DOHH2 (cell line): Measurements from ENCODE around the gene CERS6.

ENCODE experiments used
- H3F3A ChIP-seq: fragments of 200-600 bp; sonication (generic), shearing (Covaris generic); 2 replicates; pipeline ENCODE4 v1.6.0; 2016; ENCODE audit warnings: antibody characterized with exemption, mild to moderate bottlenecking; ENCODE audit not compliant: control insufficient read depth, insufficient read depth
- H3K27ac ChIP-seq: fragments of 200-600 bp; sonication (generic); 2 replicates; pipeline ENCODE4 v1.5.1; 2014; ENCODE audit warnings: low read depth, mild to moderate bottlenecking, low read length, moderate library complexity
- H3K27me3 ChIP-seq: fragments of 200-600 bp; sonication (generic); 2 replicates; pipeline ENCODE4 v1.6.1; 2014; ENCODE audit warnings: mild to moderate bottlenecking, low read length, mixed read lengths; ENCODE audit not compliant: control insufficient read depth
- H3K36me3 ChIP-seq: fragments of 200-600 bp; sonication (generic); 2 replicates; pipeline ENCODE4 v1.6.1; 2014; ENCODE audit warnings: mild to moderate bottlenecking, low read length, moderate library complexity, mixed read lengths; ENCODE audit not compliant: control insufficient read depth
- H3K4me1 ChIP-seq: fragments of 200-600 bp; sonication (generic); 2 replicates; pipeline ENCODE4 v1.6.1; 2014; ENCODE audit warnings: mild to moderate bottlenecking, low read length, mixed read lengths; ENCODE audit not compliant: control insufficient read depth
- H3K4me2 ChIP-seq: fragments of 200-600 bp; sonication (generic); 2 replicates; pipeline ENCODE4 v1.6.0; 2014; ENCODE audit warnings: mild to moderate bottlenecking, low read length, moderate library complexity
- H3K4me3 ChIP-seq: fragments of 200-600 bp; sonication (generic); 2 replicates; pipeline ENCODE4 v1.5.1; 2014; ENCODE audit warnings: mild to moderate bottlenecking, low read length, mixed read lengths
- H3K79me2 ChIP-seq: fragments of 200-600 bp; sonication (generic); 2 replicates; pipeline ENCODE4 v1.6.1; 2014; ENCODE audit warnings: mild to moderate bottlenecking, low read length, mixed read lengths; ENCODE audit not compliant: control insufficient read depth
- H3K9me2 ChIP-seq: fragments of 200-600 bp; sonication (generic); replicated peaks from 2 replicates; pipeline ENCODE4 v1.6.1; 2014; ENCODE audit warnings: mild to moderate bottlenecking, low read length, mixed read lengths; ENCODE audit not compliant: control insufficient read depth
- H3K9me3 ChIP-seq: fragments of 200-600 bp; sonication (generic); 2 replicates; pipeline ENCODE4 v1.6.1; 2014; ENCODE audit warnings: antibody characterized with exemption, low read length, mixed read lengths; ENCODE audit not compliant: control insufficient read depth, insufficient read depth
- H4K20me1 ChIP-seq: fragments of 200-600 bp; sonication (generic); 2 replicates; pipeline ENCODE4 v1.6.0; 2014; ENCODE audit warnings: low read depth, mild to moderate bottlenecking, antibody characterized with exemption, low read length, moderate library complexity; ENCODE audit not compliant: control insufficient read depth, insufficient read depth
- CTCF ChIP-seq: fragments of 200-600 bp; sonication (generic); IDR thresholded peaks from one replicate; pipeline ENCODE4 v1.5.1; 2014; ENCODE audit warnings: antibody characterized with exemption, mild to moderate bottlenecking, low read depth, low read length; ENCODE audit not compliant: poor library complexity, severe bottlenecking
- EZH2phosphoT487 ChIP-seq: fragments of 200-600 bp; sonication (generic); IDR thresholded peaks from 2 replicates; pipeline ENCODE4 v1.6.1; 2017; ENCODE audit warnings: borderline replicate concordance, mild to moderate bottlenecking, antibody characterized with exemption, low read length, moderate library complexity, mixed read lengths

CERS6 gene

GRCh38 chr2:168573128-168573903 lies 117.2 kb downstream of the CERS6 start:
- no peaks in the 10 kb centered on the region for H3K4me1 ChIP-seq
- no peaks in the 10 kb centered on the region for H3K9me2 ChIP-seq
- no peaks in the 10 kb centered on the region for H3K79me2 ChIP-seq
- H3K4me3 ChIP-seq = no peak overlapping the region
- no peaks in the 10 kb centered on the region for H3F3A ChIP-seq
- no peak for TF ChIP-seq EZH2phosphoT487
- H3K27ac ChIP-seq = no peak overlapping the region
- no peaks in the 10 kb centered on the region for H4K20me1 ChIP-seq
- H3K36me3 ChIP-seq = no peaks in the 10 kb centered on the region
- H3K4me2 ChIP-seq = no peak overlapping the region
- no peaks in the 10 kb centered on the region for H3K9me3 ChIP-seq
- no peaks in the 10 kb centered on the region for H3K27me3 ChIP-seq

DNA sequence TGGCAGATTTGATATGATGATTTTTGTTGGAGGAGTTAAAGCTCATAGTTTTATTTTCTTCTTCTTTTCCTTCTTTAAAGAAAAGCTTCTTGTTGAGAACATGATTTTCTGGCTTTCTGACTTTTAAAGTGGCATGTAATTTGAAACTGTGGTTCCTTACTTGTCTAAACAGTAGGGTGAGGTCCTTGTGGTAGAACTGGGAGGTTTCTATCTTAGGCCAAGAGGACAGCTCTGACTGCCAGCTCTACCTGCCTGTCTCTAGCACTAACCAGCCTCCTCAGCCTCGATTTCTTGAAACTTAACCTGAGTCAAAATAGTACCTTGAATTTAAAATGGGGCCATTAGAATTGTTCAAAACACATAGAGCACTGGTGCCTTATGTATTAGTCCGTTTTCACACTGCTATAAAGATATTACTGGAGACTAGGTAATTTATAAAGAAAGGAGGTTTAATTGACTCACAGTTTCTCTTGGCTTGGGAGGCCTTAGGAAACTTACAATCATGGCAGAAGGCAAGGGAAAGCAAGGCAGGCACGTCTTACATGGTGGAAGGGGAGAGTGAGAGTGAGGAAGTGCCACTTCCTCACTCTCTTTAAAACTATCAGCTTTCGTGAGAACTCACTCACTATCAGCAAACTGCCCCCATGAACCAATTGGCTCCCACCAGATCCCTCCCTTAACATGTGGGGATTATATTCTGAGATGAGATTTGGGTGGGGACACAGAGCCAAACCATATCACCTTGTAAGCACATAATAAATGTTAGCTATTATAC lies 119.0 kb downstream of the CERS6 start:
- H4K20me1 ChIP-seq = no peaks in the 10 kb centered on the region
- H3K4me3 ChIP-seq = no peak overlapping the region
- no peaks in the 10 kb centered on the region for H3K36me3 ChIP-seq
- H3K4me2 ChIP-seq = no peak overlapping the region
- H3K79me2 ChIP-seq = no peaks in the 10 kb centered on the region
- H3K27me3 ChIP-seq = no peaks in the 10 kb centered on the region
- H3K9me2 ChIP-seq = no peaks in the 10 kb centered on the region
- no peaks in the 10 kb centered on the region for H3K4me1 ChIP-seq
- H3K27ac ChIP-seq = no peak overlapping the region
- TF ChIP-seq CTCF = no peak
- no peak for TF ChIP-seq EZH2phosphoT487
- H3K9me3 ChIP-seq = no peaks in the 10 kb centered on the region
- no peaks in the 10 kb centered on the region for H3F3A ChIP-seq

- H3K4me2 ChIP-seq = no peak overlapping the region
- H3K36me3 ChIP-seq = no peaks in the 10 kb centered on the region
- TF ChIP-seq CTCF = no peak
- no peaks in the 10 kb centered on the region for H3K4me1 ChIP-seq
- no peaks in the 10 kb centered on the region for H3F3A ChIP-seq
- H3K4me3 ChIP-seq = no peak overlapping the region
- H3K9me3 ChIP-seq = no peaks in the 10 kb centered on the region
- no peak overlapping the region for H3K27ac ChIP-seq
- H4K20me1 ChIP-seq = no peaks in the 10 kb centered on the region
- no peaks in the 10 kb centered on the region for H3K9me2 ChIP-seq
- H3K27me3 ChIP-seq = no peaks in the 10 kb centered on the region
- H3K79me2 ChIP-seq = no peaks in the 10 kb centered on the region
These were observed 121.8 kb downstream of the CERS6 start for GRCh38 chr2:168577885-168578284.
